NCI-H1092 treated with DMSO at 0.1 percent for 48 hours (cell line): ENCODE results near the gene NKG7.

Experiments
- DNase-seq: peaks from one replicate; lab custom pipeline; 2025; lab: John Stamatoyannopoulos, UW

The NKG7 gene

GRCh38 chr19:51391073-51391611 is 18.7 kb upstream of the NKG7 start:
- no peak for DNase-seq

- no peak for DNase-seq
Observed at GRCh38 chr19:51389143-51389542, 16.7 kb upstream of the NKG7 start.

- DNase-seq: no peak
Observed at GRCh38 chr19:51387924-51388389, 15.5 kb upstream of the NKG7 start, which contains the start of gene LIM2. Gene LIM2, minus strand, starts transcription at chr19:51387974. Its CDS starts 531 bp downstream, at chr19:51387443.

GRCh38 chr19:51386882-51387520 is 14.5 kb upstream of the NKG7 start:
- DNase-seq: no peak

- no peak for DNase-seq
Observed at GRCh38 chr19:51382004-51382403, 9.6 kb upstream of the NKG7 start.

- DNase-seq: no peak
Observed at GRCh38 chr19:51380379-51380778, 7.9 kb upstream of the NKG7 start.

GRCh38 chr19:51377422-51377821 is 5.0 kb upstream of the NKG7 start:
- DNase-seq: no peak

GRCh38 chr19:51375504-51376221 is 3.2 kb upstream of the NKG7 start:
- DNase-seq: no peak

GRCh38 chr19:51372021-51372648 is 319 bp downstream of the NKG7 start:
- DNase-seq: no peak

GRCh38 chr19:51371186-51371690 is 1.2 kb downstream of the NKG7 start:
- DNase-seq: no peak

- DNase-seq: no peak
Observed at GRCh38 chr19:51370230-51370629, 2.2 kb downstream of the NKG7 start.

GRCh38 chr19:51368366-51369282 is 3.8 kb downstream of the NKG7 start, which contains the start of gene CLDND2:
Gene CLDND2, minus strand, starts transcription at chr19:51369003. Its CDS starts 426 bp downstream, at chr19:51368577.
- no peak for DNase-seq

GRCh38 chr19:51367565-51368365 is 4.7 kb downstream of the NKG7 start:
- peak; percentile 92 for DNase-seq

GRCh38 chr19:51367255-51367564 is 5.2 kb downstream of the NKG7 start:
- no peak for DNase-seq

GRCh38 chr19:51366389-51367254 is 5.8 kb downstream of the NKG7 start:
- peak; percentile 94 for DNase-seq

GRCh38 chr19:51365965-51366388 is 6.5 kb downstream of the NKG7 start, which contains the start of gene ETFB:
Gene ETFB, minus strand, starts transcription at chr19:51366388. Its CDS starts 62 bp downstream, at chr19:51366326.
- DNase-seq: no peak

- DNase-seq: peak; percentile 24
Observed at GRCh38 chr19:51365211-51365964, 7.1 kb downstream of the NKG7 start.

- no peak for DNase-seq
Observed at GRCh38 chr19:51364200-51365106, 8.0 kb downstream of the NKG7 start.
